ENCODE results near the gene PLAAT1.
A peak's percentile ranks its signal among the peaks of the same experiment; 100 is the strongest.

Gene PLAAT1
- total RNA-seq, result 0 to 0.13 reads per million in 2 donors

- DNase-seq, result peak in 1 of 5 experiments; percentile 44
These were observed at the start of gene PLAAT1 for GRCh38 chr3:193240850-193241706. Gene PLAAT1, plus strand, starts transcription at chr3:193241222. Its CDS starts 14,429 bp downstream, at chr3:193255651.

GRCh38 chr3:193194371-193194770 lies 46.7 kb upstream of the PLAAT1 start:
- DNase-seq, result no peak

- no peak for DNase-seq
These were observed 44.3 kb upstream of the PLAAT1 start for GRCh38 chr3:193196746-193197145.

GRCh38 chr3:193207290-193208273 lies 33.4 kb upstream of the PLAAT1 start:
- no peak for DNase-seq

GRCh38 chr3:193210618-193211017 lies 30.4 kb upstream of the PLAAT1 start:
- no peak for DNase-seq

GRCh38 chr3:193211173-193211572 lies 29.8 kb upstream of the PLAAT1 start:
- DNase-seq, result no peak

GRCh38 chr3:193211984-193212383 lies 29.0 kb upstream of the PLAAT1 start:
- DNase-seq, result no peak

- no peak for DNase-seq
These were observed 28.2 kb upstream of the PLAAT1 start for GRCh38 chr3:193212844-193213243.

GRCh38 chr3:193214445-193214844 lies 26.6 kb upstream of the PLAAT1 start:
- no peak for DNase-seq

GRCh38 chr3:193225302-193226125 lies 15.5 kb upstream of the PLAAT1 start:
- DNase-seq, result no peak

- DNase-seq, result no peak
These were observed 12.8 kb upstream of the PLAAT1 start for GRCh38 chr3:193228206-193228605.

GRCh38 chr3:193229851-193230420 lies 11.1 kb upstream of the PLAAT1 start:
- DNase-seq, result no peak

GRCh38 chr3:193230610-193231009 lies 10.4 kb upstream of the PLAAT1 start:
- DNase-seq, result no peak

GRCh38 chr3:193231201-193231600 lies 9.8 kb upstream of the PLAAT1 start:
- no peak for DNase-seq

- DNase-seq, result no peak
These were observed 4.4 kb upstream of the PLAAT1 start for GRCh38 chr3:193236599-193236998.

- DNase-seq, result no peak
These were observed 4.0 kb upstream of the PLAAT1 start for GRCh38 chr3:193237030-193237429.

GRCh38 chr3:193240436-193240849 lies 579 bp upstream of the PLAAT1 start:
- DNase-seq, result no peak

GRCh38 chr3:193241716-193242115 lies 694 bp downstream of the PLAAT1 start:
- DNase-seq, result no peak

- DNase-seq, result no peak
These were observed 2.5 kb downstream of the PLAAT1 start for GRCh38 chr3:193243571-193243970.

- DNase-seq, result no peak
These were observed 7.9 kb downstream of the PLAAT1 start for GRCh38 chr3:193248848-193249468.

- DNase-seq, result no peak
These were observed 9.5 kb downstream of the PLAAT1 start for GRCh38 chr3:193250492-193250891.

Measured in T-helper 2 cell (primary cell).